ENCODE data around the gene LRBA. TPM values are rescaled to one million over a fixed set of nuclear protein-coding genes. Genes with fewer than 3 reads are reported as not detected.

Gene LRBA
- polyA plus RNA-seq, 1 of the 3 experiments (the other 2 are of a cell fraction), result 11.4 TPM

- no peak overlapping the region for H3K27ac ChIP-seq (ENCODE audit: low read depth in 2 of 2, low read length in 1 of 2)
- CTCF ChIA-PET, result no interaction called here
- POLR2A ChIA-PET, result no interaction called here
Observed at GRCh38 chr4:150641612-150642011, 373.5 kb downstream of the LRBA start.

More at GRCh38 chr4:150641612-150642011, 373.5 kb downstream of the LRBA start:
- Histone ChIP-seq H3K4me1 (ENCODE audit: control insufficient read depth in 1 of 2, insufficient read depth in 2 of 2, low read depth in 1 of 2, low read length in 1 of 2) (no peaks in the 10 kb centered on the region), H3K9ac (no peak overlapping the region), H4K20me1 (ENCODE audit: insufficient read depth) (no peaks in the 10 kb centered on the region), H3K4me2 (no peak overlapping the region), H2AFZ (ENCODE audit: low read depth) (no peak overlapping the region), H3K79me2 (ENCODE audit: insufficient read depth) (no peaks in the 10 kb centered on the region), H3K27me3 (ENCODE audit: insufficient read depth) (no peaks in the 10 kb centered on the region), H3K36me3 (replicated peaks in 1 of 2; ENCODE audit: control insufficient read depth in 1 of 2, insufficient read depth in 2 of 2, low read length in 1 of 2) (no peaks in the 10 kb centered on the region), H3K9me2 (no peaks in the 10 kb centered on the region; the same call in 1 of the 2 replicates), H3K9me3 (no peaks in the 10 kb centered on the region), H3F3A (replicated peaks; ENCODE audit: insufficient read depth) (no peaks in the 10 kb centered on the region), H3K4me3 (ENCODE audit: low read depth in 2 of 2, low read length in 1 of 2) (no peak overlapping the region)
- no peak for DNase-seq
- TF ChIP-seq FOXM1 (IDR thresholded peaks at IDR 0.05; ENCODE audit: low read depth) (no peak), JUND (IDR thresholded peaks at IDR 0.05) (no peak), REST (IDR thresholded peaks at IDR 0.05; ENCODE audit: low read depth, low read length) (no peak), RAD21 (IDR thresholded peaks at IDR 0.05; ENCODE audit: low read length) (no peak), RFX5 (IDR thresholded peaks at IDR 0.05; ENCODE audit: low read length) (no peak), YY1 (IDR thresholded peaks at IDR 0.05; ENCODE audit: low read depth) (no peak), PBX3 (IDR thresholded peaks at IDR 0.05) (no peak), SIN3A (IDR thresholded peaks at IDR 0.05; ENCODE audit: borderline replicate concordance, low read depth, low read length) (no peak), IRF3 (IDR thresholded peaks at IDR 0.05; ENCODE audit: low read depth, low read length) (no peak)

All from SK-N-SH (cell line).